DMS153 (cell line): ENCODE results near the gene IZUMO1R.
"Not testable (repeated sequence)": the region's sequence is repeated elsewhere in the genome, so short reads cannot be mapped to it uniquely, and the experiment has no call there.

Experiments used
- DNase-seq: peaks from one replicate; lab custom pipeline; 2025; lab: John Stamatoyannopoulos, UW

Gene IZUMO1R

GRCh38 chr11:94326947-94327346, 22.6 kb downstream of the IZUMO1R start:
- no peak for DNase-seq

DNA sequence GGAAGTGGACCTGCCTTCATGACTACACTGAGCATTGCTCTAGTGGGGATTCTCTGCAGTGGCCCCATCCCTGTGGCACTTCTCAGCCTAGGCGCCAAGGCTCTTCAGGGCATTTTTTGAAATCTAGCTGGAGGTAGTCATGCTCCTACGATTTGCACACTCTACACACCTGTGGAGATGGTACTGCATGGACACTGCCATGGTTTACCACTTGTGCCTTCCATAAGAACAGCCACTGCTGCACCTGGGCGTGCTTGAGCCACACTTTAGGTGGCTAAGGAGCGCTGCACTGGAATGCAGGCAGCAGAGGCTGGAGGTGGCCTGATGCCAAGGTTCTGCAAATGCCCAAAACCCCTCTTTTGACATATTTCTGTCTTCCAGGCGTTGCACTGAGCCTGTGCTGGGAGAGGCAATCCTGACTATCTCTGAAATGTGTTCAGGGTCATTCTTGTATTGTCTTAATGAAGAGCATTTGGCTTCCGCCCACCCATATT, 24.3 kb downstream of the IZUMO1R start:
- no peak for DNase-seq

DNA sequence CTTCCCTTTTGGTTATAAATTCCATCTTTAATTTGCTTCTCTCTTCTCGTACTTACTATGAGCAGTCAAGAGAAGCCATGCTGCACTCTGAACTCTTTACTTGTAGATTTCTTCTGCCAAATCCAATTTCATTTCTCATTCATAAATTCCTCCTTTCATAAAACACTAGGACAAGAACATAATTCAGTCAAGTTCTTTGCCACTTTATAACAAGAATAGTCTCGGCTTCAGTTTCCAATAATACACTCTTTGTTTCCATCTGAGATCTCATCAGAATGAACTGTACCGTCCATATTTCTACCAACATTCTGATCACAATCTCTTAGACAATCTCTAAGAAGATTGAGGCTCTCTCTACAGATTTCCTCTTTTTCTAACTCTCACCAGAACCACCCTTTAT, 25.1 kb downstream of the IZUMO1R start:
- DNase-seq: no peak

- no peak for DNase-seq
Observed at GRCh38 chr11:94330789-94331188, 26.4 kb downstream of the IZUMO1R start.

DNA sequence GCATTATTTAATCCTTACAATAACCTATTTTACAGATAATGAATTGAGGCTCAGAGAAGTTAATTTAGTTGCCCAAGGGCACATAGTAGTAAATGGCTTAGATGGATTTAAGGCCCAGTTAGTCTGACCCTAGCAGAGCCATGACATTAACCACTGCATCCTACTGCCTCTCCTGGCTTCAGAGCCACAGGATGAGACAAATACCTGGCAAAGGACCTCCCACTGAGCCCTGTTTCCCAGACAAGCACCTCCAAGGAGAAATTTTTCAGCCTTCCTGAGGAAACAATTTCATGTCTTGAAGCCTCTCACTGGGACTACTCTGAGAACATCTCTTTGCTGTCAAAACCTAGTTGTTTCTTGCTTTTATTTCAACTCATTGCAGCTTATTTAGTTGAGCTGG, 28.4 kb downstream of the IZUMO1R start:
- no peak for DNase-seq

DNA sequence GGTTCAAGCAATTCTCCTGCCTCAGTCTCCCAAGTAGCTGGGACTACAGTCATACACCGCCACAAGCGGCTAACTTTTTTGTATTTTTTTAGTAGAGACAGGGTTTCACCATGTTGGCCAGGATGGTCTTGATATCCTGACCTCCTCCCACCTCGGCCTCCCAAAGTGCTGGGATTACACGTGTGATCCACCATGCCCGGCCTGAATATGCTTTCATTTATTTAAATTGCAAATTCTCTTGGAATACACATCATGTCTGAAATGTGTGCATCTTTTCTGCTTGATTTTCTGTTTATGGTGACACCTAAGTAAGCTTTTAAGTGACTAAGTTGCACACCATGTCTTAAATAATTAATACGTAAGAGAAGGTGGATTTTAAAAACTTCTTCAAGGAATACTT, 31.7 kb downstream of the IZUMO1R start:
- DNase-seq: no peak

- no peak for DNase-seq
Observed at GRCh38 chr11:94338651-94339050, 34.3 kb downstream of the IZUMO1R start.

- DNase-seq: no peak
Observed at GRCh38 chr11:94342250-94342649, 37.9 kb downstream of the IZUMO1R start.

GRCh38 chr11:94343495-94343894, 39.1 kb downstream of the IZUMO1R start:
- DNase-seq: no peak

DNA sequence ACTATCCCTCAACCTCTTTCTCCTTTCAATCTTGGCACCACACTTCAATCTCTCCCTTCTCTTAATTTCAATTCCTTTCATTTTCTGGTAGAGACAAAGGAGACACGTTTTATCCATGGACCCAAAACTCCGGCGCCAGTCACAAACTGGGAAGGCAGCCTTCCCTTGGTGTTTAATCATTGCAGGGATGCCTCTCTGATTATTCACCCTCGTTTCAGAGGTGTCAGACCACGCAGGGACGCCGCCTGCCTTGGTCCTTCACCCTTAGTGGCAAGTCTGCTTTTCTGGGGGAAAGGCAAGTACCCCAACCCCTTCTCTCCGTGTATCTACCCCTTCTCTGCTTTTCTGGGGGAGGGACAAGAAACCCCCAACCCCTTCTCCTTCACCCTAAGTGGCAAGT, 41.9 kb downstream of the IZUMO1R start:
- not testable (repeated sequence) for DNase-seq

- not testable (repeated sequence) for DNase-seq
Observed at GRCh38 chr11:94350850-94351563, 46.6 kb downstream of the IZUMO1R start.
